ENCODE measurements around the gene SLC6A11. TPM values are rescaled to one million over a fixed set of nuclear protein-coding genes. Genes with fewer than 3 reads are reported as not detected.

The SLC6A11 gene
- total and polyA plus RNA-seq, 10 donors = 0.03 to 2.7 (median 0.41) TPM; not detected in 2

- Histone ChIP-seq H3K27me3 (replicated peaks in 1 of 7) (peaks cover 0 to 40% (median 0%) of the 10 kb centered on the region in 7 donors), H3K4me3 (no peak overlapping the region), H3K9me3 (peaks cover 0 to 3% (median 0%) of the 10 kb centered on the region in 8 donors), H3K27ac (no peak overlapping the region), H3K36me3 (no peaks in the 10 kb centered on the region), H3K4me1 (peaks cover 0 to 14% (median 7%) of the 10 kb centered on the region in 6 donors)
- TF ChIP-seq POLR2A (IDR thresholded peaks at IDR 0.05) (no peak), POLR2AphosphoS5 (IDR thresholded peaks at IDR 0.05) (no peak)
- TF ChIP-seq, protein P1, sequence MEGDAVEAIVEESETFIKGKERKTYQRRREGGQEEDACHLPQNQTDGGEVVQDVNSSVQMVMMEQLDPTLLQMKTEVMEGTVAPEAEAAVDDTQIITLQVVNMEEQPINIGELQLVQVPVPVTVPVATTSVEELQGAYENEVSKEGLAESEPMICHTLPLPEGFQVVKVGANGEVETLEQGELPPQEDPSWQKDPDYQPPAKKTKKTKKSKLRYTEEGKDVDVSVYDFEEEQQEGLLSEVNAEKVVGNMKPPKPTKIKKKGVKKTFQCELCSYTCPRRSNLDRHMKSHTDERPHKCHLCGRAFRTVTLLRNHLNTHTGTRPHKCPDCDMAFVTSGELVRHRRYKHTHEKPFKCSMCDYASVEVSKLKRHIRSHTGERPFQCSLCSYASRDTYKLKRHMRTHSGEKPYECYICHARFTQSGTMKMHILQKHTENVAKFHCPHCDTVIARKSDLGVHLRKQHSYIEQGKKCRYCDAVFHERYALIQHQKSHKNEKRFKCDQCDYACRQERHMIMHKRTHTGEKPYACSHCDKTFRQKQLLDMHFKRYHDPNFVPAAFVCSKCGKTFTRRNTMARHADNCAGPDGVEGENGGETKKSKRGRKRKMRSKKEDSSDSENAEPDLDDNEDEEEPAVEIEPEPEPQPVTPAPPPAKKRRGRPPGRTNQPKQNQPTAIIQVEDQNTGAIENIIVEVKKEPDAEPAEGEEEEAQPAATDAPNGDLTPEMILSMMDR (IDR thresholded peaks at IDR 0.05 in 8 of 11, conservative IDR thresholded peaks at IDR 0.05 in 3 of 11) = no peak
- intact Hi-C loops (cut with DNase I; ENCODE audit: low total_unique reads) = no loop called here
- DNase-seq = no peak
- WGBS, 5 donors = 76 to 85% (median 82%) methylated on average over 8 of the region's 8 CpGs
These were observed 37.3 kb upstream of the SLC6A11 start for GRCh38 chr3:10778492-10779292.

DNA sequence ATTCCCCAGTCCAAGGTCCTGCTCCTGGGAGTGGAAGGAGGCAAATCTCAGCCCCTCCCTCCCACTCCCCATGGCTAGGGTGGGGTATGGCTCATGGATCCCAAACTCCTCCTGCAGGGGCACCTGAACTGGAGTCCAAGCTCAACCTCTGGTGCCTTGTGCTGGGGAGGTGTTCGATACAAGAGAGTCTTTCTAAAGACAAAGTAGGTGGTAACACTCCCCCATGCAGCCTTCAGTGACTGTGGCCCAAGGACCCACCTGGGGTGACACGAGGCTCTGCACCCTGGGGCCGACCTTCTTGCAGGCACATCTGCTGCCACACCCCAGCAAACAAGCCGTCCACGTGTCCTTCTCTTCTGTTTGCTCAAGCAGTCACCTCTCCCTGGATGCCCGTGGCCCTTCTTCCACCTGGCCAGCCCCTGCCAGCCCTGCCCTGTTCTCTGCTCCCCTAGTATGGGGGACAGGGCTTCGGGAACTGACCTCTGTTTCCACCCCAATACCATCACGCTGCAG is 36.7 kb upstream of the SLC6A11 start:
- Histone ChIP-seq H3K4me1 (peaks cover 0 to 15% (median 8%) of the 10 kb centered on the region in 6 donors), H3K36me3 (no peaks in the 10 kb centered on the region), H3K27ac (no peak overlapping the region), H3K4me3 (no peak overlapping the region), H3K27me3 (replicated peaks in 1 of 7) (peaks cover 0 to 36% (median 0%) of the 10 kb centered on the region in 7 donors), H3K9me3 (no peaks in the 10 kb centered on the region)
- intact Hi-C loops (cut with DNase I; ENCODE audit: low total_unique reads) = no loop called here
- DNase-seq = no peak
- TF ChIP-seq POLR2A (IDR thresholded peaks at IDR 0.05) (no peak), POLR2AphosphoS5 (IDR thresholded peaks at IDR 0.05) (no peak)
- TF ChIP-seq, protein P1 (IDR thresholded peaks at IDR 0.05 in 8 of 11, conservative IDR thresholded peaks at IDR 0.05 in 3 of 11) = no peak
- 63 to 85% (median 78%) methylated on average over 7 to 8 of the region's 8 CpGs for WGBS, 5 donors

DNA sequence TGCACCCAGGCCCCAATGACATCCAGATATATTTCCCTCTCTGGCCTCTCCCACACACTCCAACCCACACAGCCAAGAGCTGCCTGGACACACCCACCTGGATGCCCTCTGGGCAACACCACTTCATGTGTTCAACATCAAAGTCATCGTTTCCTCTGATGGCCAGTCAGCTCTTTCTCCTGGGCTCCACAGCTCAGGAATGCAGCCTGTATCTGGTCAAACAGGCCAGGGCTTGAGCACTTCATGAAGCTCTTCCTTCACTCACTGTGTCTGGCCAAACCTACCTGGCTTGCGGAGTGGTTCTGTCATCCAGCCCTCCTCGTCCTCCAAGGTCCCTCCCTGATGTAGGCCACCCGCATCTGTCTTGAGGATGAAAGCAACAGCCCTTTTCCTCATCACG is 35.8 kb upstream of the SLC6A11 start:
- intact Hi-C loops (cut with DNase I; ENCODE audit: low total_unique reads) = no loop called here
- WGBS, 5 donors = 83 to 90% (median 87%) methylated on average over 5 of the region's 5 CpGs
- Histone ChIP-seq H3K4me3 (no peak overlapping the region), H3K27me3 (replicated peaks in 1 of 7) (peaks cover 0 to 35% (median 0%) of the 10 kb centered on the region in 7 donors), H3K9me3 (no peaks in the 10 kb centered on the region), H3K27ac (no peak overlapping the region), H3K4me1 (peaks cover 0 to 15% (median 8%) of the 10 kb centered on the region in 6 donors), H3K36me3 (no peaks in the 10 kb centered on the region)
- DNase-seq = no peak
- TF ChIP-seq POLR2A (IDR thresholded peaks at IDR 0.05) = no peak
- no peak for TF ChIP-seq POLR2AphosphoS5 (IDR thresholded peaks at IDR 0.05)
- TF ChIP-seq, protein P1 (IDR thresholded peaks at IDR 0.05 in 8 of 11, conservative IDR thresholded peaks at IDR 0.05 in 3 of 11) = no peak

- no peaks in the 10 kb centered on the region for H3K9me3 ChIP-seq
- H3K27ac ChIP-seq = no peak overlapping the region
- H3K4me3 ChIP-seq = no peak overlapping the region
- no peak for DNase-seq
- H3K27me3 ChIP-seq (replicated peaks in 1 of 7) = peaks cover 0 to 36% (median 0%) of the 10 kb centered on the region in 7 donors
- 73 to 83% (median 80%) methylated on average over 7 of the region's 7 CpGs for WGBS, 5 donors
- intact Hi-C loops (cut with DNase I; ENCODE audit: low total_unique reads) = no loop called here
- TF ChIP-seq POLR2AphosphoS5 (IDR thresholded peaks at IDR 0.05) (no peak), POLR2A (IDR thresholded peaks at IDR 0.05) (no peak)
- TF ChIP-seq, protein P1 (IDR thresholded peaks at IDR 0.05 in 8 of 11, conservative IDR thresholded peaks at IDR 0.05 in 3 of 11) = no peak
- peaks cover 0 to 15% (median 8%) of the 10 kb centered on the region in 6 donors for H3K4me1 ChIP-seq
- no peaks in the 10 kb centered on the region for H3K36me3 ChIP-seq
These were observed 35.1 kb upstream of the SLC6A11 start for GRCh38 chr3:10780922-10781321.
